GM18526 (cell line): Measurements from ENCODE around the gene RALB.

Experiments used
- POLR2A ChIP-seq: IDR thresholded peaks from 3 replicates; pipeline ENCODE4 v1.6.1; 2011; ENCODE audit not compliant: insufficient read length; ENCODE audit errors: extremely low read depth

The RALB gene

GRCh38 chr2:120252225-120253020, at the start of gene RALB:
Gene RALB, plus strand, starts transcription at chr2:120252852. Its CDS starts 25,813 bp downstream, at chr2:120278665.
- peak; percentile 78 for TF ChIP-seq POLR2A

GRCh38 chr2:120203251-120204021, 49.2 kb upstream of the RALB start:
- no peak for TF ChIP-seq POLR2A

DNA sequence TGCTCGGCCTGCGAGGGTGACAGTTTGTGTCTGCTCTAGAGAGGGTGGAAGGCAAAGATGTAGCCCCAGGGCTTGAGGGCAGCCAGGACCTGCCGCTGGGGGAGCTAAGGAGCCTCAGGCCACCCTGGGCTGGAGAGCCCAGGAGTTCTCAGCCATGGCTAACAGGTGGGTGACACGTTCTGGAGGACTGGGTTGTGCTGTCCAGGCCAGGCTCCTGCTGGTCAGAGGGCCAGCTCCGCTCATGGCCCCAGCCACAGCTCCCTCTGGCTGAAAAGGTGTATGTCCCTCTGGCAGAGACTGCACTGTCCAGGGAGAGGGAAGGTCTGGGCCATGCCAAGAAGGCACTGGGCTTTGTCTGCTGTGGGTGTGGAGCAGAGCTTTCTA, 48.6 kb upstream of the RALB start:
- TF ChIP-seq POLR2A, result no peak

GRCh38 chr2:120204417-120204816, 48.2 kb upstream of the RALB start:
- TF ChIP-seq POLR2A, result no peak

DNA sequence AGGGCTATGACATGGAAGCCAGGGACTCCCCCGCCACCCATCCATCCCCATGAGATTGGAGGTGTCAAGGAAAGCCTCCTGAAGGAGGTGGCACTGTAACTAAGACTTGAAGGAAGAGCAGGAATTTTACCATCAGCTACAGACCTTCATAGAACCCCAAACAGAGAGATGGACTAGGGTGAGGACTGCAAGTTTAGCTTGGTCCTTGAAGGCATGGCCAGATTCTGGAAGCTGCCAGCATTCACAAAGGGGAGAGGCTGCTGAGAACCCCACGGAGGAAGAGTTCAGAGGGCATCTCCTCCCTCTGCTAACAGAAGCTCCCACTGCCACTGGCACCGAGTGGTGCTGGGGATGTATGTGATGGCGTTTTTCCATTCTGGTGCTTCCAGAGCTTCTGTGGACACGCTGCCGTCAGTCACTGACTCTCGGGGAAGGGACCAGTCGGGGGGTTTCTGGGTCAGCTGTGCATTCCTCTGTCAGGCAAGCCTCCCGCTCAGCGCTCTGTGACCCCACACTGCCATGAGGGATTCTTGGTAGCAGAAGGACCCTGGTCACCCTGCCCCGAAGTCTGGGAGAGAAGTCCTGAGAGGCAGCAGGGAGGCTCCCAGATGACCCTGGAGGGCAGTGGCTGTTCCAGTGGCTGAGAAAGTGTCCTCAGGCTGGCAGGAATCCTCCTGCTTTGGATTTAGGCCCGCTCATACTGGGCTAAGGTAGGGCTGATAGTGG, 47.5 kb upstream of the RALB start:
- TF ChIP-seq POLR2A, result no peak

GRCh38 chr2:120206022-120206581, 46.5 kb upstream of the RALB start:
- TF ChIP-seq POLR2A, result no peak

DNA sequence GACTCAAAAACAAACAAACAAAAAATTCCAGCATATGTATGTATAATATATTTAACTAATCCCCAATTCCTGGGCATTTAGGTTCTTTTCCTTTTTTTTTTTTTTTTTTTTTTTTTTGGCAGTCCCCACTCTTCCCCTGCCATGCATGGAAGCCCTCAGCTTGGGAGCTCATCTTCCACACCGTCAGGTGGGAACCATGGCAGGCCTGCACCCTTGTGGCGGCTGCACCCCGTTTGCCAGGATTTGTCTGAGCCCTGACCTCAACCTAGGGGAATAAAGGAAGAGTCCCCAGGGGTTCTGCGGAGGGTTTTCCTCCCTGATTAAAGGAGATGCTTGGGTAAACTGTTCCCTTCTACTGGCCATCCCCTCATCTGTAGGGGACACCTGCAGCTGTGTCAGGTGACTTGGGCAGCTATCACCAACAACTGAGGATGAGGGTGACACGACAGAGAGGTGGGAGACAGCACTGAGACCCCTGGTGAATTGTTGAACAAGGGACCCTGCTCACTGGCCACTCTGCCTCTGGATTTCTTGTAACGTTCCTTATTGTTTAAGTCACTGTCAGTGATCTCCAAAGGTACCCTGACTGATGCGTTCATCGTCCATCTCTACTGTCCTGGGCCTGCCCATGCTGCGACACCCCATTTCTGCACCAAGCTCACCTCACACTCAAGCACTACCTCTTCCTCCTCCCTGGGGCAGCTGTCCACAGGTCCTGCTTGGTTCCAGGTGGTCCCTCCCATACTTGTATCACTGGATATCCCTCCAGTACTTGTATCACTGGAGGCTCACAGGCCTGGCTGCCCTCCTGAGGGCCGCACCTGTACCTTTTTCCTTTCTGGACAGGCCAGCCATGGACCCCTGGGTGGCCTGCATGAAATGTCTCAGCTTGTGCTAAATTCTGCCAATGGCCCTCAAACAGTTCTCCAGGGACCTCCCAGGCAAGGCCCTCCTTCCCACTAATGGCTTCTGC, 44.0 kb upstream of the RALB start:
- no peak for TF ChIP-seq POLR2A

- TF ChIP-seq POLR2A, result no peak
Observed at GRCh38 chr2:120209427-120210269, 43.0 kb upstream of the RALB start.

- TF ChIP-seq POLR2A, result no peak
Observed at GRCh38 chr2:120210270-120210693, 42.4 kb upstream of the RALB start.

DNA sequence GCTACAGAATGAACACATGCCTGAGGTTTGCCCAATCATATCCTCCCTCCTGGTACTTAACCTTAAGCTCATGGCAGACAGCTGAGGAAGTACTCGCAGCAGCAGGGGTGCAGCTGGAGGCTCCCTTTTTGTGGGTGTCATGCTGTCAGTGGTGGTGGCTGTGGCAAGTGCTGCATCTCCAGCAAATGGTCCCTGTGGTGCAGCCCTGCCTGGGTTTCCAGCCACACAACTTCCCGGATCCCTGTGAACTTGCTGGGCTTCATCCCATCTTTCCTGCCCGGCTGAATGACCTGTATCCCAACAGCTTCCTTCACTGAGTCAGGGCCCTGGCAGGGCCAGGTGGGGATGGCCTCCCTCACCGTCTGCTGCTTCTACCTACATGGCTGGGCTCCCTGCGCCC, 34.5 kb upstream of the RALB start:
- no peak for TF ChIP-seq POLR2A

DNA sequence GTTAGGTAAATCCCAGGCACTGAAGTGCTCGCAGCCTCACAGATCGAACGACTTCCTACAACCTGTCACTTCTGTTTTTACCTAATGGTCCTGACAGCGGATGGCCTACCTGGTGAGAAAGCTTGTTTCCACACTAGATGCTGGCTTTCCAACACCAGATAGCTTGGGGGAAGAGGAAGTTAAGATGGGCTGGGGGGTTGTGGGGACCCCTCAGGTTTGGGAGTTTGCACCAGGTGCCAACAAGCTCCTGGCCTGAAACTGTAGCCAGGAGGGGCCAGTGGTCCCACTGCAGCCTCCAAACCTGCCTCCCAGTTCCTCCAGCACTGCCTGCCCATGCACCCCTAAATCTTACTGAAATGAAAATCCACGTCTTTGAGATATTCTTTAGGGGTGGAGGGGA, 33.4 kb upstream of the RALB start:
- no peak for TF ChIP-seq POLR2A

- no peak for TF ChIP-seq POLR2A
Observed at GRCh38 chr2:120219766-120220165, 32.9 kb upstream of the RALB start.

DNA sequence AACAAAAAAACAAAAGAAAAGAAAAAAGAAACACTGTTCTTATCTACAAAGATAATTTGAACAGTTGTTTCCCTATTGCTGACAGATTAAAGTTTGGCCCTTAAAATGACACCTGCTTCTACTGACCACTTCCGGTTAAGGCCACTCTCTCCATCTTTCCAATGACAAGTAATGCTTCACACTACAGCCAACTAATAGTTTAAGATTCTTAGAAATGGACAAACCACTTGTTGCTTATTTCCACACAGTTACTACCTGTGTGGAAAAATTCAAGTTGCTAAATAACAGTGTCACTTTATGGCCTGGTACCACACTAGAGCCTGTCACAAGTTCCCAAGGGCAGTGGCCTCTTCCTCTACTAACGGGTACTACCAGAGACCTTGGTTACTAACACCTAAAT, 31.9 kb upstream of the RALB start:
- TF ChIP-seq POLR2A, result no peak

DNA sequence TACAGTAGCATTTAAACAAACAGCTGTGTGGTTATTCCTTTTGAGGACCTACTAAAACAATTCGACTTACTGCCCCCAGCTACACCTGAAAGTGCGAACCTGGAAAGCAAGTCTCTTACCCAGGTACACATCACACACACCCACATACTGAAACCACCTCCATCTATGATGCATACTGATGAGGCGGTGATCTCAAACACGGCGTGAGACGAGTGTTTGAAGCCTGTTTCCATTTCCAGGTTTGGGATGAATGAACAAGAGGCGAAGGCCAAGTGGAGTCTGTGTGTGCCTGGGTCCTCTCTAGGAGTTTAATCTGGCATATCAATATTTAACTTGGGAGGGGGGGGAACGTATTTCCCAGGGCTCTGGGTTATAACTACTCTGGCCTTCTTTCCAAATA, 31.0 kb upstream of the RALB start:
- no peak for TF ChIP-seq POLR2A
